Psoas muscle (tissue), 8 donors: ENCODE data around the gene IDH3B. TPM values are rescaled to one million over a fixed set of nuclear protein-coding genes. Genes with fewer than 3 reads are reported as not detected.

Source experiments
- ATAC-seq, 4 donors: fragments of 200-7000 bp; cut with Tn5 transposase; one replicate each; pipeline ENCODE4 v1.9.1; 2020; ENCODE audit warnings: moderate library complexity in 3 of 4, mild to moderate bottlenecking in 2 of 4
- DNase-seq, 2 donors: peaks; one replicate each; pipeline ENCODE4 v3.0.0-alpha.2; 2020
- H3K27ac ChIP-seq: fragments of 200-600 bp; one replicate; pipeline ENCODE4 v1.8.0; 2022
- H3K27me3 ChIP-seq, 3 donors: fragments of 200-600 bp in 1 of 3; one replicate each; pipeline versions ENCODE4 v1.6.1 to v1.8.0; 2013 to 2022; ENCODE audit warnings: low read length in 2 of 3, mild to moderate bottlenecking in 2 of 3, moderate library complexity in 1 of 3; ENCODE audit not compliant: insufficient read depth in 3 of 3
- H3K36me3 ChIP-seq, 2 donors: fragments of 200-600 bp in 1 of 2; one replicate each; pipeline versions ENCODE4 v1.6.1 to v1.8.0; 2013 to 2022; ENCODE audit warnings: low read depth in 1 of 2, mild to moderate bottlenecking in 1 of 2, moderate library complexity in 1 of 2; ENCODE audit not compliant: insufficient read depth in 1 of 2
- H3K4me1 ChIP-seq: fragments of 200-600 bp; one replicate; pipeline ENCODE4 v1.8.0; 2022
- H3K4me3 ChIP-seq: fragments of 200-600 bp; one replicate; pipeline ENCODE4 v1.8.0; 2022; ENCODE audit warnings: mild to moderate bottlenecking
- H3K9me3 ChIP-seq: fragments of 200-600 bp; one replicate; pipeline ENCODE4 v1.8.0; 2022
- WGBS, 3 donors: extraction: QIAGEN DNeasy Blood & Tissue Kit; methylation state at CpG; one replicate each; pipeline versions ENCODE4 v1.1.6 to v1.1.7; 2013; 5-methylcytosine and 5-hydroxymethylcytosine counted together
- intact Hi-C, 2 donors: fragments of 100-400 bp; cut with DNase I; formaldehyde crosslinking; loops; one replicate each; pipeline versions ENCODE4 v1.11.0 to v1.14.2; 2022
- polyA plus RNA-seq, 3 donors: library from polyadenylated mRNA; stranded (reverse); fragments of 200-250 nt; gene quantifications; one replicate each; pipeline ENCODE4 v1.2.3, GENCODE V29; 2013
- total RNA-seq, 4 donors: library from RNA; stranded (reverse); fragmentation: NEBNext Ultra II Directional in 2 of 4; extraction: Animal tissue kit (Norgen Biotek cat#: 25700) in 2 of 4; gene quantifications; one replicate each; pipeline versions ENCODE4 v1.2.1 to v1.2.4, GENCODE V29; 2021 to 2023
- TF ChIP-seq, protein P1 (sequence below): fragments of 200-600 bp; IDR thresholded peaks from one replicate; pipeline ENCODE4 v1.8.0; 2022; ENCODE audit warnings: antibody characterized with exemption
- donor health status: healthy with polysubstance abuse.
- donor health status: DM: no; HTN: no; CAD: no; lungs with moderate emphysema.
- donor health status: Bipolar disorder and iron deficiency.
- donor health status: healthy.
- donor health status: DM: yes; HTN: yes; CAD: no.
- donor health status: DM: no; HTN: no; CAD: no.
- donor health status: DM: no; HTN: no; CAD: no.
- donor health status: DM: yes; HTN: yes; CAD: no.

Gene IDH3B
- total and polyA plus RNA-seq, 7 donors, result 58.8 to 262 (median 133) TPM

DNA sequence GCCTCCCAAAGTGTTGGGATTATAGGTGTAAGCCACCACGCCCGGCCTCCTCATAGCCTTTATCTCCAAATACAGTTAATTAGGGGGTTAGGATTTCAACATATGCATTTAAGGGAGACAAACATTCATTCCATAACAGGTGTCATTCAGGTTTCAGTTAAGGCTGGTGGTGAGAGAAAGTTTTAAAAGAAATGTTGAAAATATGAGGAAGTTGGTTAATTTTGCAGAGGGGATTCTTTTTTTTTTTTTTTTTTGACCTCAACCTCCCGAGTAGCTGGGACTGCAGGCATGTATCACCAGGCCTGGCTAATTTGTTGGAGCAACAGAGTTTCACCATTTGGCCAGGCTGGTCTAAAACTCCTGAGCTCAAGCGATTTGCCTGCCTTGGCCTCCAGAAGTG is 16.0 kb upstream of the IDH3B start:
- WGBS, 3 donors, result 62 to 68% (median 67%) methylated on average over 4 of the region's 4 CpGs
- peaks cover 0 to 3% (median 2%) of the 10 kb centered on the region in 3 donors for H3K27me3 ChIP-seq

DNA sequence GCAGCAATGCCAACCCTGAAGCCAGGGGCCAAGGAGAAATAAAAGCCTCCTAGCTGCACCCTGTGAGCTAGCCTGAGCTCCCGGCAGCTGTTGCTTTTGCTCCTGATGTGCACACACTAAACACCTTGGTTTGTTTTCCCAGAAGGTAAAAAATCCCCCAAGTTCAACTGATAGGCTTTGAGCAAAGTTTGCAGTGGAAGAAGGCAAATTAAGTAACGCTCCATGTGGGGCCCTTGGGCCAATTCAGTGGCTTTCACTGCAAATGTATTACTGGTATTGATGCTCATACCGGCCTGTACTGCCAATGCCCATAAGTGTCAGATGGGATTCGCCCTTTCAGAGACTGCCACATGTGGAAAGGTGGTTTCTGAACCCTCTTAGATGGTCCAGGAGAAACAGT is 9.4 kb upstream of the IDH3B start:
- intact Hi-C loops, result no loop called here
- 76 to 84% (median 80%) methylated on average over 4 of the region's 4 CpGs for WGBS, 3 donors

More for the DNA sequence above, 16.0 kb upstream of the IDH3B start:
- H3K4me3 ChIP-seq, result no peak overlapping the region
- no peak overlapping the region for H3K27ac ChIP-seq
- H3K4me1 ChIP-seq, result no peaks in the 10 kb centered on the region
- no peaks in the 10 kb centered on the region for H3K9me3 ChIP-seq
- ATAC-seq (no peak), DNase-seq (no peak)
- no peaks in the 10 kb centered on the region for H3K36me3 ChIP-seq
- TF ChIP-seq, protein P1, sequence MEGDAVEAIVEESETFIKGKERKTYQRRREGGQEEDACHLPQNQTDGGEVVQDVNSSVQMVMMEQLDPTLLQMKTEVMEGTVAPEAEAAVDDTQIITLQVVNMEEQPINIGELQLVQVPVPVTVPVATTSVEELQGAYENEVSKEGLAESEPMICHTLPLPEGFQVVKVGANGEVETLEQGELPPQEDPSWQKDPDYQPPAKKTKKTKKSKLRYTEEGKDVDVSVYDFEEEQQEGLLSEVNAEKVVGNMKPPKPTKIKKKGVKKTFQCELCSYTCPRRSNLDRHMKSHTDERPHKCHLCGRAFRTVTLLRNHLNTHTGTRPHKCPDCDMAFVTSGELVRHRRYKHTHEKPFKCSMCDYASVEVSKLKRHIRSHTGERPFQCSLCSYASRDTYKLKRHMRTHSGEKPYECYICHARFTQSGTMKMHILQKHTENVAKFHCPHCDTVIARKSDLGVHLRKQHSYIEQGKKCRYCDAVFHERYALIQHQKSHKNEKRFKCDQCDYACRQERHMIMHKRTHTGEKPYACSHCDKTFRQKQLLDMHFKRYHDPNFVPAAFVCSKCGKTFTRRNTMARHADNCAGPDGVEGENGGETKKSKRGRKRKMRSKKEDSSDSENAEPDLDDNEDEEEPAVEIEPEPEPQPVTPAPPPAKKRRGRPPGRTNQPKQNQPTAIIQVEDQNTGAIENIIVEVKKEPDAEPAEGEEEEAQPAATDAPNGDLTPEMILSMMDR, result no peak
- intact Hi-C loops, result no loop called here

DNA sequence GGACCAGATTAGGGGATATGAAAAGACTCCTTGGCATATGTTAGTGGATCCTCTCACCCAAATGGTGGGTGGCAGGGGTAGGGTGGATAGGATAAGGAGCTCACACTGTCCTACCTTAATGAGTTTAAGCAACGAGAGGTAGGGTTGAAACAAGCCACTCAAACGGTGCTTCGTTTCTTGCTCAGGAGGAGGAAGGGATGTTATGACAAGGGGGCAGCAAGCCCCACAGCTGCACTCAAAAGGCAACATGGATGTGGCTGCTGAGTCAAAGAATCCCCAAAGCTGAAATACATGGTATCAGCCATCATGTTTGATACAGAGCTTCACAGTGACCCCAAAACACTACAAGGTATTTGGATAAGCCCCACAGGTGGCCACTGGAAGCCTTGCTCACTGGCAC is 8.4 kb upstream of the IDH3B start:
- intact Hi-C loops, result no loop called here
- no peaks in the 10 kb centered on the region for H3K36me3 ChIP-seq
- peaks cover 0 to 3% (median 0%) of the 10 kb centered on the region in 3 donors for H3K27me3 ChIP-seq
- H3K9me3 ChIP-seq, result no peaks in the 10 kb centered on the region
- TF ChIP-seq, protein P1, result no peak
- no peaks in the 10 kb centered on the region for H3K4me1 ChIP-seq
- DNase-seq (no peak), ATAC-seq (no peak)
- H3K4me3 ChIP-seq, result no peak overlapping the region
- 57 to 72% (median 70%) methylated on average over 3 of the region's 3 CpGs for WGBS, 3 donors
- H3K27ac ChIP-seq, result no peak overlapping the region

More for the DNA sequence above, 9.4 kb upstream of the IDH3B start:
- DNase-seq (no peak), ATAC-seq (no peak)
- Histone ChIP-seq H3K9me3 (no peaks in the 10 kb centered on the region), H3K27me3 (peaks cover 0 to 3% (median 0%) of the 10 kb centered on the region in 3 donors), H3K4me1 (no peaks in the 10 kb centered on the region), H3K4me3 (no peak overlapping the region), H3K36me3 (no peaks in the 10 kb centered on the region), H3K27ac (no peak overlapping the region)
- TF ChIP-seq, protein P1, result no peak

DNA sequence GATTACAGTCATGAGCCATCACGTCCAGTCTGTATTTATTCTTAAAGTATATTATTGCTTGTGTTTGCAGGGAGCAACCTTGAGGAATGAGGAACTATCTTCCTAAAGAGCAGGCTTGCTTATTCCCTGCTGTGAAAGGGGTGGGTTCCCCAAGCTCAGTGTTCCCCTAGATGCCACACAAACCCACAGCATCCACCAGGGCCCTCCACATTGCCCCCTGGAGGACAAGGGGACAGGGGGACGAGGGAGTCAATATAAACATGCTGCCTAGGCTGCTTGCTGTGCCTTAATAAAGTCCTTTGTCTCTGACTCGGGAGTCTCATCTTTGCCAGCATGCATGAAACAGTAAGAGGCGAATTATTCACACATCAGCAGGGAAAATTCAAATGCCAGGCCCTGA is 8.0 kb upstream of the IDH3B start:
- DNase-seq (no peak), ATAC-seq (no peak)
- intact Hi-C loops, result no loop called here
- Histone ChIP-seq H3K27me3 (peaks cover 0 to 3% (median 0%) of the 10 kb centered on the region in 3 donors), H3K36me3 (no peaks in the 10 kb centered on the region), H3K27ac (no peak overlapping the region), H3K9me3 (no peaks in the 10 kb centered on the region), H3K4me3 (no peak overlapping the region), H3K4me1 (no peaks in the 10 kb centered on the region)
- TF ChIP-seq, protein P1, result no peak
- WGBS, 3 donors, result 16 to 23% (median 20%) methylated on average over 4 of the region's 4 CpGs

- DNase-seq (no peak), ATAC-seq (peak in 3 of 4 donors; percentile 3 to 22 (median 13))
- Histone ChIP-seq H3K27ac (peak overlapping the region; percentile 90), H3K36me3 (peaks cover 17 to 48% of the 10 kb centered on the region in 2 donors), H3K9me3 (no peaks in the 10 kb centered on the region), H3K27me3 (no peaks in the 10 kb centered on the region), H3K4me1 (peaks cover 3% of the 10 kb centered on the region), H3K4me3 (peak overlapping the region; percentile 94)
- intact Hi-C loops, result no loop called here
- TF ChIP-seq, protein P1, result no peak
- WGBS, 3 donors, result 5 to 8% (median 7%) methylated on average over 13 of the region's 13 CpGs
Measured at GRCh38 chr20:2663364-2663886, 591 bp downstream of the IDH3B start.
